Uterus (tissue), 2 donors: Measurements from ENCODE around the gene SSNA1.

Source experiments
- POLR2A ChIP-seq, 2 donors: fragments of 450-650 bp; IDR thresholded peaks; one replicate each; pipeline ENCODE4 v1.6.1; 2016; ENCODE audit warnings: antibody characterized with exemption in 2 of 2, mild to moderate bottlenecking in 1 of 2, moderate library complexity in 1 of 2
- TF ChIP-seq, protein P1 (sequence below), 4 experiments: fragments of 200-600 bp in 2 of 4; fragments of 450-650 bp in 2 of 4; sonication (generic) in 2 of 4; IDR thresholded peaks; one replicate each; pipeline ENCODE4 v1.5.1; 2016 to 2019; ENCODE audit warnings: antibody characterized with exemption in 4 of 4, mild to moderate bottlenecking in 2 of 4, moderate library complexity in 1 of 4

- TF ChIP-seq POLR2A (IDR thresholded peaks at IDR 0.05), result no peak
- TF ChIP-seq, protein P1, sequence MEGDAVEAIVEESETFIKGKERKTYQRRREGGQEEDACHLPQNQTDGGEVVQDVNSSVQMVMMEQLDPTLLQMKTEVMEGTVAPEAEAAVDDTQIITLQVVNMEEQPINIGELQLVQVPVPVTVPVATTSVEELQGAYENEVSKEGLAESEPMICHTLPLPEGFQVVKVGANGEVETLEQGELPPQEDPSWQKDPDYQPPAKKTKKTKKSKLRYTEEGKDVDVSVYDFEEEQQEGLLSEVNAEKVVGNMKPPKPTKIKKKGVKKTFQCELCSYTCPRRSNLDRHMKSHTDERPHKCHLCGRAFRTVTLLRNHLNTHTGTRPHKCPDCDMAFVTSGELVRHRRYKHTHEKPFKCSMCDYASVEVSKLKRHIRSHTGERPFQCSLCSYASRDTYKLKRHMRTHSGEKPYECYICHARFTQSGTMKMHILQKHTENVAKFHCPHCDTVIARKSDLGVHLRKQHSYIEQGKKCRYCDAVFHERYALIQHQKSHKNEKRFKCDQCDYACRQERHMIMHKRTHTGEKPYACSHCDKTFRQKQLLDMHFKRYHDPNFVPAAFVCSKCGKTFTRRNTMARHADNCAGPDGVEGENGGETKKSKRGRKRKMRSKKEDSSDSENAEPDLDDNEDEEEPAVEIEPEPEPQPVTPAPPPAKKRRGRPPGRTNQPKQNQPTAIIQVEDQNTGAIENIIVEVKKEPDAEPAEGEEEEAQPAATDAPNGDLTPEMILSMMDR (IDR thresholded peaks at IDR 0.05), result no peak
Measured at GRCh38 chr9:137227853-137228505, 39.5 kb downstream of the SSNA1 start.
